Hepatocyte (in vitro differentiated cells): Measurements from ENCODE around the gene CYLD. TPM values are rescaled to one million over a fixed set of nuclear protein-coding genes. Genes with fewer than 3 reads are reported as not detected.

Experiments
- DNase-seq: peaks from one replicate; pipeline ENCODE4 v3.0.0-alpha.2; 2016; ENCODE audit warnings: low spot score
- H2AFZ ChIP-seq: fragments of 200-600 bp; sonication (generic); 2 replicates; pipeline ENCODE4 v1.6.0; 2016; ENCODE audit warnings: antibody characterized with exemption, mild to moderate bottlenecking
- H3K27ac ChIP-seq: fragments of 200-600 bp; sonication (generic); 2 replicates; pipeline ENCODE4 v1.5.1; 2016; ENCODE audit warnings: mild to moderate bottlenecking
- H3K27me3 ChIP-seq: fragments of 200-600 bp; sonication (generic); 2 replicates; pipeline ENCODE4 v1.6.1; 2016
- H3K36me3 ChIP-seq: fragments of 200-600 bp; sonication (generic); replicated peaks from 2 replicates; pipeline ENCODE4 v1.5.1; 2016; ENCODE audit warnings: low read depth; ENCODE audit not compliant: insufficient read depth
- H3K4me1 ChIP-seq: fragments of 200-600 bp; sonication (generic); 2 replicates; pipeline ENCODE4 v1.5.1; 2016; ENCODE audit warnings: mild to moderate bottlenecking, moderate library complexity; ENCODE audit not compliant: insufficient read depth
- H3K4me2 ChIP-seq: fragments of 200-600 bp; sonication (generic); 2 replicates; pipeline ENCODE4 v1.6.0; 2016
- H3K4me3 ChIP-seq: fragments of 200-600 bp; sonication (generic); 2 replicates; pipeline ENCODE4 v1.5.1; 2016; ENCODE audit warnings: mild to moderate bottlenecking
- H3K79me2 ChIP-seq: fragments of 200-600 bp; sonication (generic); 2 replicates; pipeline ENCODE4 v1.6.0; 2017; ENCODE audit warnings: mild to moderate bottlenecking
- H3K9me2 ChIP-seq: fragments of 200-600 bp; sonication (generic); replicated peaks from 2 replicates; pipeline ENCODE4 v1.6.0; 2017; ENCODE audit warnings: mild to moderate bottlenecking; ENCODE audit not compliant: insufficient read depth
- H3K9me3 ChIP-seq: fragments of 200-600 bp; sonication (generic); 2 replicates; pipeline ENCODE4 v1.5.1; 2016; ENCODE audit warnings: low read depth, mild to moderate bottlenecking
- H4K20me1 ChIP-seq: fragments of 200-600 bp; sonication (generic); 2 replicates; pipeline ENCODE4 v1.6.0; 2016; ENCODE audit warnings: mild to moderate bottlenecking; ENCODE audit not compliant: insufficient read depth, poor library complexity, severe bottlenecking
- EZH2 ChIP-seq: fragments of 200-600 bp; sonication (generic); IDR thresholded peaks from 2 replicates; pipeline ENCODE4 v1.6.1; 2016; ENCODE audit warnings: antibody characterized with exemption, mild to moderate bottlenecking, borderline replicate concordance
- EZH2phosphoT487 ChIP-seq: fragments of 200-600 bp; sonication (generic); IDR thresholded peaks from one replicate; pipeline ENCODE4 v1.6.1; 2018; ENCODE audit warnings: antibody characterized with exemption, mild to moderate bottlenecking, low read depth, moderate library complexity; ENCODE audit not compliant: unreplicated experiment, severe bottlenecking
- WGBS: methylation state at CpG from one replicate; pipeline ENCODE4 v1.1.6; 2016; ENCODE audit warnings: low lambda C conversion rate; ENCODE audit errors: missing lambda C conversion rate; 5-methylcytosine and 5-hydroxymethylcytosine counted together
- polyA plus RNA-seq: library from polyadenylated mRNA; unstranded; fragments of >200 nt; fragmentation: Nextera tagmentation; extraction: Ambion mirVana; gene quantifications from 2 replicates; pipeline ENCODE4 v1.2.1, GENCODE V29; 2016
- total RNA-seq: library from RNA; depleted of rRNA; stranded (reverse); fragments of >200 nt; gene quantifications from 2 replicates; pipeline ENCODE4 v1.2.3, GENCODE V29; 2014
- TF ChIP-seq, protein P1 (sequence below): fragments of 200-600 bp; sonication (generic); IDR thresholded peaks from 2 replicates; pipeline ENCODE4 v1.5.1; 2016; ENCODE audit warnings: antibody characterized with exemption, mild to moderate bottlenecking; ENCODE audit not compliant: poor library complexity

The CYLD gene
- total and polyA plus RNA-seq, 2 experiments from 2014 or later: 9.9 to 17.8 TPM

- H2AFZ ChIP-seq: no peak overlapping the region
- H3K4me3 ChIP-seq: no peak overlapping the region
- H4K20me1 ChIP-seq: no peaks in the 10 kb centered on the region
- H3K27ac ChIP-seq: no peak overlapping the region
- no peak overlapping the region for H3K4me2 ChIP-seq
- WGBS: 83% methylated on average over 4 of the region's 4 CpGs
- H3K9me2 ChIP-seq: no peaks in the 10 kb centered on the region
- H3K79me2 ChIP-seq: no peaks in the 10 kb centered on the region
- H3K4me1 ChIP-seq: peaks cover 34% of the 10 kb centered on the region
- TF ChIP-seq EZH2phosphoT487 (no peak), EZH2 (no peak)
- TF ChIP-seq, protein P1, sequence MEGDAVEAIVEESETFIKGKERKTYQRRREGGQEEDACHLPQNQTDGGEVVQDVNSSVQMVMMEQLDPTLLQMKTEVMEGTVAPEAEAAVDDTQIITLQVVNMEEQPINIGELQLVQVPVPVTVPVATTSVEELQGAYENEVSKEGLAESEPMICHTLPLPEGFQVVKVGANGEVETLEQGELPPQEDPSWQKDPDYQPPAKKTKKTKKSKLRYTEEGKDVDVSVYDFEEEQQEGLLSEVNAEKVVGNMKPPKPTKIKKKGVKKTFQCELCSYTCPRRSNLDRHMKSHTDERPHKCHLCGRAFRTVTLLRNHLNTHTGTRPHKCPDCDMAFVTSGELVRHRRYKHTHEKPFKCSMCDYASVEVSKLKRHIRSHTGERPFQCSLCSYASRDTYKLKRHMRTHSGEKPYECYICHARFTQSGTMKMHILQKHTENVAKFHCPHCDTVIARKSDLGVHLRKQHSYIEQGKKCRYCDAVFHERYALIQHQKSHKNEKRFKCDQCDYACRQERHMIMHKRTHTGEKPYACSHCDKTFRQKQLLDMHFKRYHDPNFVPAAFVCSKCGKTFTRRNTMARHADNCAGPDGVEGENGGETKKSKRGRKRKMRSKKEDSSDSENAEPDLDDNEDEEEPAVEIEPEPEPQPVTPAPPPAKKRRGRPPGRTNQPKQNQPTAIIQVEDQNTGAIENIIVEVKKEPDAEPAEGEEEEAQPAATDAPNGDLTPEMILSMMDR: no peak
- H3K36me3 ChIP-seq: no peaks in the 10 kb centered on the region
- no peaks in the 10 kb centered on the region for H3K9me3 ChIP-seq
- no peaks in the 10 kb centered on the region for H3K27me3 ChIP-seq
- no peak for DNase-seq
Observed at GRCh38 chr16:50717091-50717490, 24.8 kb upstream of the CYLD start.

DNA sequence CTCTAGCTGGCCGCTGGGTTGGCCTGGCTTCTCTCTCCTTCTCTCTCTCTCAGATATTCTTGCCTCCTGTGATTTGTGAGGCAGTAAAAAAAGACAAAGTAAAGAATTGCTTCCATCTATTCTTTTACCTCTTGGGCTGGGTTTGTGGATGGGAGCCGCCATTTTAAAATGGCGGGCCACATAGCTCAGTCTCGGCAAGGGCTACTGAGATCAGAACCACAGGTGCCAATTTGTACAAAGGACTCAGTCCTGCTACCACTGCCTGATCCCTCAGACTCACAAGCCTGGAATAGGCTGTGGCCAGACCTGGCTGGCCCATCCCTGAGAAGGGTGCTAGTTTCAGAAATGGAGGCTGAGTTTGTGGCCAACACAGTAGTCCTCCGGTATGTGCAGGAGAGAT lies 24.4 kb upstream of the CYLD start:
- Histone ChIP-seq H4K20me1 (no peaks in the 10 kb centered on the region), H3K4me2 (no peak overlapping the region), H3K9me2 (no peaks in the 10 kb centered on the region), H3K27me3 (no peaks in the 10 kb centered on the region), H3K4me3 (no peak overlapping the region), H3K9me3 (no peaks in the 10 kb centered on the region), H3K27ac (no peak overlapping the region), H3K36me3 (no peaks in the 10 kb centered on the region), H2AFZ (no peak overlapping the region), H3K79me2 (no peaks in the 10 kb centered on the region), H3K4me1 (peaks cover 30% of the 10 kb centered on the region)
- TF ChIP-seq, protein P1: no peak
- no peak for TF ChIP-seq EZH2
- TF ChIP-seq EZH2phosphoT487: no peak
- WGBS: 85% methylated on average over 5 of the region's 5 CpGs
- DNase-seq: no peak

GRCh38 chr16:50718061-50718760 lies 23.7 kb upstream of the CYLD start:
- no peak overlapping the region for H2AFZ ChIP-seq
- no peak for DNase-seq
- no peak overlapping the region for H3K4me2 ChIP-seq
- H3K9me3 ChIP-seq: no peaks in the 10 kb centered on the region
- TF ChIP-seq EZH2 (no peak), EZH2phosphoT487 (no peak)
- H3K9me2 ChIP-seq: no peaks in the 10 kb centered on the region
- no peaks in the 10 kb centered on the region for H3K79me2 ChIP-seq
- WGBS: 67% methylated on average over 16 of the region's 16 CpGs
- H3K27ac ChIP-seq: no peak overlapping the region
- H4K20me1 ChIP-seq: no peaks in the 10 kb centered on the region
- H3K27me3 ChIP-seq: no peaks in the 10 kb centered on the region
- H3K4me1 ChIP-seq: peaks cover 23% of the 10 kb centered on the region
- no peaks in the 10 kb centered on the region for H3K36me3 ChIP-seq
- no peak overlapping the region for H3K4me3 ChIP-seq

- Histone ChIP-seq H4K20me1 (no peaks in the 10 kb centered on the region), H3K36me3 (no peaks in the 10 kb centered on the region), H3K27me3 (no peaks in the 10 kb centered on the region), H3K4me1 (peaks cover 22% of the 10 kb centered on the region), H3K79me2 (no peaks in the 10 kb centered on the region), H3K9me3 (no peaks in the 10 kb centered on the region), H3K4me2 (peak overlapping the region; percentile 67), H3K27ac (peak overlapping the region; percentile 68), H3K4me3 (no peak overlapping the region), H3K9me2 (no peaks in the 10 kb centered on the region), H2AFZ (no peak overlapping the region)
- TF ChIP-seq EZH2 (no peak), EZH2phosphoT487 (no peak)
- TF ChIP-seq, protein P1: no peak
- WGBS: 57% methylated on average over 8 of the region's 9 CpGs
- no peak for DNase-seq
Observed at GRCh38 chr16:50718761-50719400, 23.0 kb upstream of the CYLD start.
